BE2C (cell line): ENCODE data around the gene ZC3H4.
A peak's percentile ranks its signal among the peaks of the same experiment; 100 is the strongest.

Experiments
- DNase-seq: peaks from one replicate; pipeline ENCODE4 v3.0.0-alpha.2; 2020
- H3K27me3 ChIP-seq: fragments of 250-450 bp; sonication (Bioruptor Pico); 2 replicates; pipeline ENCODE4 v1.5.1; 2020; ENCODE audit warnings: mild to moderate bottlenecking
- H3K36me3 ChIP-seq: fragments of 250-450 bp; sonication (Bioruptor Pico); 2 replicates; pipeline ENCODE4 v1.5.1; 2020; ENCODE audit warnings: mild to moderate bottlenecking
- H3K4me1 ChIP-seq: fragments of 250-450 bp; sonication (Bioruptor Pico); 2 replicates; pipeline ENCODE4 v1.5.1; 2020
- H3K4me3 ChIP-seq: 2 replicates; pipeline ENCODE4 v1.5.1; 2011; ENCODE audit warnings: low read depth, low read length
- H3K9me3 ChIP-seq: fragments of 250-450 bp; sonication (Bioruptor Pico); 2 replicates; pipeline ENCODE4 v1.5.1; 2020
- CTCF ChIP-seq: IDR thresholded peaks from 2 replicates; pipeline ENCODE4 v1.5.1; 2012; ENCODE audit warnings: mild to moderate bottlenecking, low read depth, low read length

The ZC3H4 gene

GRCh38 chr19:47110521-47111005 lies 3.0 kb downstream of the ZC3H4 start:
- no peak for TF ChIP-seq CTCF
- Histone ChIP-seq H3K36me3 (peaks cover 18% of the 10 kb centered on the region), H3K27me3 (no peaks in the 10 kb centered on the region), H3K9me3 (no peaks in the 10 kb centered on the region), H3K4me3 (peak overlapping the region; percentile 99), H3K4me1 (peaks cover 25% of the 10 kb centered on the region)
- DNase-seq = peak; percentile 31

- Histone ChIP-seq H3K4me1 (peaks cover 25% of the 10 kb centered on the region), H3K27me3 (no peaks in the 10 kb centered on the region), H3K4me3 (peak overlapping the region; percentile 99), H3K36me3 (peaks cover 25% of the 10 kb centered on the region), H3K9me3 (no peaks in the 10 kb centered on the region)
- TF ChIP-seq CTCF = no peak
- DNase-seq = peak; percentile 52
These were observed 3.8 kb downstream of the ZC3H4 start for GRCh38 chr19:47109541-47110375.

GRCh38 chr19:47109177-47109540 lies 4.4 kb downstream of the ZC3H4 start:
- H3K9me3 ChIP-seq = no peaks in the 10 kb centered on the region
- DNase-seq = no peak
- H3K4me1 ChIP-seq = peaks cover 25% of the 10 kb centered on the region
- no peak for TF ChIP-seq CTCF
- H3K4me3 ChIP-seq = peak overlapping the region; percentile 99
- peaks cover 27% of the 10 kb centered on the region for H3K36me3 ChIP-seq
- no peaks in the 10 kb centered on the region for H3K27me3 ChIP-seq

- Histone ChIP-seq H3K4me3 (no peak overlapping the region; the same call in 1 of the 2 replicates), H3K4me1 (peaks cover 25% of the 10 kb centered on the region), H3K9me3 (no peaks in the 10 kb centered on the region), H3K36me3 (peaks cover 27% of the 10 kb centered on the region), H3K27me3 (no peaks in the 10 kb centered on the region)
- no peak for DNase-seq
- TF ChIP-seq CTCF = no peak
These were observed 5.4 kb downstream of the ZC3H4 start for GRCh38 chr19:47107953-47108746.

- no peak for TF ChIP-seq CTCF
- H3K4me3 ChIP-seq = no peak overlapping the region
- no peaks in the 10 kb centered on the region for H3K9me3 ChIP-seq
- no peaks in the 10 kb centered on the region for H3K27me3 ChIP-seq
- peaks cover 25% of the 10 kb centered on the region for H3K4me1 ChIP-seq
- DNase-seq = no peak
- H3K36me3 ChIP-seq = peaks cover 27% of the 10 kb centered on the region
These were observed 6.2 kb downstream of the ZC3H4 start for GRCh38 chr19:47107202-47107952.
